HG03460 (cell line): ENCODE results near the gene PFKP.

Experiments
- ATAC-seq: cut with Tn5 transposase; IDR thresholded peaks from one replicate; pipeline ENCODE4 v1.9.1; 2021; ENCODE audit not compliant: unreplicated experiment

PFKP gene

DNA sequence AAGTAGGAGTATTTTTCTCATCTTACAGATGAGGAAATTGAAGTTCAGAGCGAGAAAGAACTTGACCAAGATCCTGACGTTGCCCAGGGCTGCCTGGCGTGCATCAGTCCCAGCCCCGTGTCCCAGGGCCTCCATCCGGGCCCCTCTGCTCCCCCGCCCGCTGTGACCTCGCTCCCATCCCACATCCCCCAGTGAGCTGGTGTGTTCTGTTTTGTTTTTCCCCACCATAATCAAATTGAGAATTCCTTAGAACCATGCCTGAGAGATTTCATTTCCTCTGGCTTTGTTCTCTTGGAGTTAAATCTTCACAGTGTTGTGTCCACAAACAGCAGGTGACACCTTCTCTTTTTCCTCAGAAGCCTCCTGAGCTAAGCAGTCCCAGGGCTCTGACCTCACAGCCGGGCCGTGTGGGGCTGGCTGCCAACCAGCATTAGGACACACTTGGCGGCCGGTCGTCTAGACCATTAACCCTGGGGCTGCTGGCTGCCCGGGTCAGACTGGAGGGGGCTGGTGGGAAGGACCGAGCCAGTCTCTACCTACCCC, 44.3 kb downstream of the PFKP start:
- ATAC-seq, result no peak

- ATAC-seq, result no peak
These were observed 46.0 kb downstream of the PFKP start for GRCh38 chr10:3113343-3113720.

GRCh38 chr10:3115685-3116084, 48.3 kb downstream of the PFKP start:
- no peak for ATAC-seq

DNA sequence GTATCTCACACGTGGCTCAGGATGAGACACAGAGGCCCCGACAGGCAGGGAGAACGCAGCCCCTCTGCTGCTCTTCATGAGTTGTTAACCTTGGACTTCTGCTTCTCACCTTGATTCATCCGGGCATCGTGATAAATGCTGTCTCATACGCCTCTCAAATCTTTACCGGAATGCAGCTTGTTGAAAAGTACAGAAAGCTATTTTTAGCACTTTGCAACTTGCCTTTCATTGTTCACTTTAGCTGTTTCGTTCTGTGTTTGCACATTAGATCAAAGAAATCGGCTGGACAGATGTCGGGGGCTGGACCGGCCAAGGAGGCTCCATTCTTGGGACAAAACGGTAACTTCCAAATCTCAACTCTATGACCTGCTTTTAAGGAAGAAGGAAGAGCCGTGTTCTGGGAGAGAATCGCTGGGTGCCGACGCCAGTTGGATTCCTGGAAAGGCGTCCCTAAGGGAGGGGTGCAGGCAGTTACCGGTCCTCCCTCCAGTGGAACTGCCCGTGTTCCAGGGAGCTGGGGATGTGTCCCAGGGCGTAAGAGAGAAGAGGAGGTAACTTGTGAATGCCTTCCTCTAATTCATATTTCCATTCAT, 49.3 kb downstream of the PFKP start:
- no peak for ATAC-seq

DNA sequence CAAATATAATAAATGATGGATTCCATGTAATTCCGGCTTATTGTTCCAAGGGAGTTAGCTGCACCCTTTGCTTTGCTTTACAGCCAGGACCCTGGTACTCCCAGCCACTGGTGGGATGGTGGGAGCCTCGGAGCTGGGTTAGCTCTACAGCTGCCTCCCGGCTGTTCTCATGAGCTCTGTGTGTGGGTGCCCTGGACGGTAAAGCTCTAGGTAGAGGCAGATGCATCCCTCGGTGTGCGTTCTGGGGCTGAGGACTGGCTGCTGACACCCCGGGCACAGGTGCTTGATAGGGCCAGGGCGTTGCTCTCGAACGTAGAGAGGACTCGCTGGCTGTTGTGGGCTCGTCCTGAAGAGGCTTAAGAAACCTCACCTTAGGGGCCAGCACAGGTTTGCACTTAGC, 50.1 kb downstream of the PFKP start:
- no peak for ATAC-seq

DNA sequence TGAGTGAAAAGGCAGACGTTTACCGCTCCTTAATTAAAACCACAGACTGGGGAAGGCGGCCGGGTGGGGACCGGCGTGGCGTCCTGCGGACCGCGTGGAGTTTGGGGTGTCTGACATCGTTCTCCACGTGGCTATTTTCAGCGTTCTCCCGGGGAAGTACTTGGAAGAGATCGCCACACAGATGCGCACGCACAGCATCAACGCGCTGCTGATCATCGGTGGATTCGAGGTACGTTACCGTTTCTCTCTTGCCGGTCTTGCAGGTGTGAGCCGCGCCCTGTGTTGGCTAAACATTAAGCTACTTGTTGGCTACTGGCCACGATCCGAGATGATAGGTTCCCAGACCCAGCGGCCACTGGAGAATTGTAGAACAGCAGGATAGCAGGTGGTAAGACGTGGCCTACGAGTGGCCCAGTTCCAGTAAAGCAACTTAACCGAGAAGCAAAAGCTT, 51.3 kb downstream of the PFKP start:
- no peak for ATAC-seq

DNA sequence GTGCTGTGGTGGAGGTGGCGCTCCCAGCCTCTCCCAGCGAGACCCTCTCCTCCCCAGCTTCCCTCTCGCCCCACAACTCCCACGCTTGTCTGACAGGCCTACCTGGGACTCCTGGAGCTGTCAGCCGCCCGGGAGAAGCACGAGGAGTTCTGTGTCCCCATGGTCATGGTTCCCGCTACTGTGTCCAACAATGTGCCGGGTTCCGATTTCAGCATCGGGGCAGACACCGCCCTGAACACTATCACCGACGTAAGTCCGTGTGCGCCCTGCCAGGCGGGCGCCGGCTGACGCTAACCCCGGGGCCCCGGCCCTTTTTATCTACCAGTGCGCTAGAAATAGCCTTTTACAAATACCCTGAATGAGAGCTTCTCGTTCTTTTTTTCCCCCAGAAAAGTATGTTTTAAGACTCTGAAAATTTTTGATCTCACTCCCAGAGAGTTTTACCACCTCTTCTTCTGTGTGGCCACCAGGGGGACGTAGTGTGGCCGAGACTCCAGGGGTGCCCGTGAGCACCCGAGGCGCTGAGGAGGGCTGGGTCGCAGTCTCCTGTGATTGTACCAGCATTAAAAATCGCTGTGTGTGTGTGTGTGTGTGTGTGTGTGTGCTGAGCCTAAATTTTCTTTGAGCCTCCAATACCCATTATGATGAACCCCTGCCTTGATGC, 52.6 kb downstream of the PFKP start:
- ATAC-seq, result no peak

DNA sequence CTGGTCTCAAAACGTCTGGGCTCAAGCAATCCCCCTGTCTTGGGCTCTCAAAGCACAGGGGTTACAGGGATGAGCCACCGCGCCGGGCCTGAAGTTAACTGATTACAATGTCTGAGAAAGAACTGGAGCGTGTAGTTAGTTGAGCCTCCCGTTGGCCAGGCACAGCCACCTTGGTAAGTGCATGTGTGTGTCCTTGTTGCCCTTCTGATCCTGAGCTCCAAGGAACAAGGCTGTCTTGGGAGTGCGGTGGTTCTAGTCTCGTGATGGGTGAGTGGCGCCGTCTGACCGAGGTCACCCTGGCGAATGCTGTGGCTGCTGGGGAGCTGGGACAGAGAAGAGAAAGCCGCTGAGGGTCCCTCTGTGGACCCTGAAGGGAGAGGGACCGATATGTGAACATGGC, 54.7 kb downstream of the PFKP start:
- ATAC-seq, result no peak

GRCh38 chr10:3122486-3123205, 55.3 kb downstream of the PFKP start:
- ATAC-seq, result no peak

GRCh38 chr10:3123571-3124411, 56.4 kb downstream of the PFKP start:
- no peak for ATAC-seq

DNA sequence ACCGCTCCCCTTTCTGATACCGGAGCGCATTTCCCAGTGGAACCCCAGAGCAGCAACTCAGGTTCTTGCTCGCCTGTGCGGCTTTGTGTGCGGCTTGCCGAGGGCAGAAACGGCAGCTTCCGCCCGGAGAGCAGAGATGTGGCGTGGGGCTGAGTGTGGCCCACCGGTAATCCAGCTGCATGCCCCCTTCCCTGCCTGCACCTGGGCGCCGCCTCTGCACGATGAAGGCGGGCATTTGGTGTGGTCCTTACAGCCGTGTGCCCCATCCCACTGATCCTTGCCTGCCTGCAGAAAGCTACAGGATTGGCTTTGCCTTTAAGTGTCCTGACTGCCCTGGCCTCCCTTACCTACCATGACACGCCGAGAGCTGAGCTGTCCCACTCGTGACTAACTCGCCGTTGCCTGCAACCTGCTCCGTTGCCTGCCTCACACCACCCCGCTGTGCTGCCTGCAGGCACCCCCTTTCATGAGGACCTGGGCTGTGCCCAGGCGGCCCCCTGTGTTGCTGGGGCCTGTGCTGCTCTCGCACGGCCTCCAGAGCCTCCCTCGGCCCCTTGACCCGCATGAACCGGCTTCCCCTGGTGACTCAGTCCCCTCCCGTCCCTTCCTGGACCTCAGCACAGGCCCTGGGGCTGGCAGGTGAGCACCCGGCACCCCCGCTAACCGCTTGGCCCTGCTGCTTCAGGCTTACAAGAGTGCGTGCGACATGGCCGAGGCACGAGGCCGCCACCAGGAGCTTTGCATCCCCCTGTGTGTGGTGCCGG, 57.2 kb downstream of the PFKP start:
- ATAC-seq, result no peak

DNA sequence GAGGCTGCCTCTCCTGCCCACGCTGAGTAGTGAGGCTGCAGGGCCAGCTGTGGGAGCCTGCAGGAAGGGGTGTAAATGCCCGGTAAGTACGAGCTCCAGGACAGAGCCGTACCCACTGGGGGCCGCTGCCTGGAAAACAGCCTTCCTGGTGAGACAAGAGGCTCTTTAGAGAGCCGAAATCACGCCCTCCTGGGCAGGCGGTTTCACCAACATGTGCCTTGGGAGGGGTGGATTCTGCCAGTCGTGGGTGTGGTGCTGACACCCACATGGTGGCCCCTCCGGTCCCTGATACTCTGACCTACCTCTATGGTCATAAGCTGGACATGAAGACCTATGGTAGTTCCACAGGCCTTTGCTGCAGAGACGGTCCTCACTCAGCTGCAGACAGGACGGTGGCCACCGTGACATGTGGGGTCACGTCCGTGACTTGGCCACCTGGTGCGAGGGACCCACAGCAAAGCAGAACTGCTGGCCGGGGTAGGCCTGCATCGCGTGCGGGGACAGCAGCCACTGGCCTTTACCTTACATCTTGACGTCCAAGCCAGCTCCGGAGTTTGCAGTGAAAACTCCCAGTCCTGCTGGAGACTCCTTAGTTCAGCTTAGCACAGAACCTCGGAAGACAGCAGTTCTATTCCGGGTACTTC, 58.3 kb downstream of the PFKP start:
- ATAC-seq, result no peak

GRCh38 chr10:3126249-3126648, 58.9 kb downstream of the PFKP start:
- no peak for ATAC-seq

DNA sequence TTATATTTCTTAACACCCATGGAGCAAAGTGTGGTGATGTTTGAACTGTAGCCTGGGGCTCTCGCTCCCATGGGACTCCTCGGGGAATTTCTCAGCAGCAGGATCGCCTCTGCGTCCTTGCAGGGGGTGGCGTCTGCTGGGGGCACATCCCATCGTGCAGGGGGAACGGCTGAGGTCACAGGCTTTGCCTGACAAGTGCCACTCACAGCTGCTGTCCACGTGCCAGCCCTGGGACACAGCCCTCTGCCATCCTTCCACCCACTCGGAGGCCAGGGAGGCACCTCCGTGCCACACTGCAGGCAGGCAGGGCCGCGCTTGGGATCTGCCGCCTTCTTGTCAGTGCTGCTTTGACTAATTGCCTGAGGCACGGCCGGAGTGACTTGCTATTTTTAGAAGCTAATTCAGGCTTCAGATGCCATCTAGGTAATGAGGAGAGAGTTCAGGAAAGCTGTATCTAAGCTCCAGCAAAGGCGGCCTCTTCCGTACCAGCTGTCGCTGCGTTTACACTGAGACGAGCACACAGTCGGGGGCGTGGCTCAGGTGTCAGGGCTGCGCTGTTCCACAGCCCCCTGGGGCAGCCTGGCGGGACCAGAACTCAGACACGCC, 59.5 kb downstream of the PFKP start:
- ATAC-seq, result no peak

GRCh38 chr10:3127921-3128320, 60.6 kb downstream of the PFKP start:
- ATAC-seq, result no peak

DNA sequence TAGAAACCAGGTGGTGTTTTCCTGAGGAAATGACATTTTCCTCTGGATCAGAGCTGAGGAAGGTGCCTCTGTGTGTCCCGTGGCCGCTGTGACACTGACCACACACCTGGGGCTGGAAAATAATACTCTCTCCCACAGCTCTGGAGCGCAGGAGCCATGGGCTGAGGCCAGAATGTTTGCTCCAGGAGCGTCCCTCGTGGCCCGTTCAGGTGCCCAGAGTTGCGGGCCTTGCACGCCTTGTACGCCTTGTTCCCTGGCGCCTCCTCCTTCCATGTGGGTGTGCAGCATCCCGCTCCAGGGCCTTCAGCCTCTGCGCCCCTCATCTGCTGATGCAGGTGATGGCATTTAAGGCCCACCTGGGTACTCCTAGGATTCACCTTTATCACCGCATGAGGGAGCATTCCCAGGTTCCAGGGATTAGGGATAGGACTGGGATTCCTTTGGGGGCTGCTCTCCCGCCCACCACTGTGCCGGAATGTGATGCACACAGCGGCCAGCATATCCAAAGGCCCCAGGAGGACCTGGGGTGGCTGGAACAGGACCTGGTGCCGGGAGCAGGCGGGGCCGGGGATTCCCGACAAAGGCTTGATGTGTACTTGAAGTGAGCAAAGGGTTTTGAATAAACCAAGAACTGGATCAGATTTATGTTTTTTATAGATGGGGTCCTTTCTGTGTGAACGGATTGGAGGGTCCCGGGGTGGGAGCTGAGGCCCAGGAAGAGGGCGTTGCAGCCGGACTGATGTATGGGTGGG, 61.2 kb downstream of the PFKP start:
- ATAC-seq, result no peak

GRCh38 chr10:3129581-3130340, 62.4 kb downstream of the PFKP start:
- no peak for ATAC-seq

GRCh38 chr10:3131098-3131497, 63.8 kb downstream of the PFKP start:
- ATAC-seq, result no peak
